ENCODE results near the gene ARPC1B. TPM values are rescaled to one million over a fixed set of nuclear protein-coding genes. Genes with fewer than 3 reads are reported as not detected.
"Not testable (repeated sequence)": the region's sequence is repeated elsewhere in the genome, so short reads cannot be mapped to it uniquely, and the experiment has no call there.

ARPC1B gene
- total RNA-seq, 4 donors from 2014 or later, result 51.4 to 83.1 (median 54.3) TPM

DNA sequence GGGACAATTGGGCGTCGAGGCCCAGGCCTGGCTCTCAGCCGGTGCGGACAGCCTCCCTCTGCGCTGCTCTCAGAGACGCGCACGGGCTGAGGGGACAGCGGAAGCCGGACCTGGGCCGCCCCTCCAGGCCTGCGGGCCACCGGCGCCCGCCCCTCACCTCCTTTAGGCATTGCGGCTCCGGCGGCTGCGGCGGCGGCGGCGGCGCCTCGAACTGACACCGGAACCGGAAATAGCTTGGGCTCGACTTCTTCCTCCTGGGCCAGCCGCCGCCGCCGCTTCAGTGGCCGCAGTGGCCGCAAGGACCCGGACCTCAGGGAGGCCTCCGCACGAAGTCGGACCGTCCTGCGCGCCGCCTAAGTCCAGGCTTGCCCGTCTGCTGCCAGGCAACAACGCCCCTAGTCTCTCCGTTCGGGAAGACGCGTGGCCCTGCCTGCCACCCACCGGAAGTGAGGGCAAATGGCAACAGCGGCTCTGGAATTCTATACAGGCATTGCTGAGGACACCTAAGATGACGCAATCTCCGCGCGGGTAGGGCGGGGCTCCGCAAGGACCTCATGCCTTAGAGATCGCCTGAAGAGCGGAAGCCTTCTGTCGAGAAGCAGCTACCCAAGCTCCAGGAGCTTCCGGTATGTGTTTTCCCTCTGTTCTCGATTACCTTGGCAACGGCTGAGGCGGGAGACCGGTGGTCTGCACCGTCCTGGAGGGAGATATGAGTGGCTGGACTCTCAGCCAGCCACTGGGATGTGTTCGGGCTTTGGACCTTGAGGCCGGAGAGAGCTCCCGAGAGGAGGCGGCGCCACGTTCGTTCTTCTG, 34.1 kb downstream of the ARPC1B start, which contains the start of the genes BUD31 and PDAP1:
Gene BUD31 (plus strand): TSS at position 591 of the 813 bp plus-strand sequence. CDS start 2,124 bp downstream, outside the sequence.
Gene PDAP1 (minus strand): TSS at position 219 of the 813 bp plus-strand sequence. CDS start 49 bp downstream, at position 170.
- H3K4me3 ChIP-seq (ENCODE audit: low read depth, poor library complexity, severe bottlenecking), result peak within 1 kb of the TSS; percentile 98
- DNase-seq (ENCODE audit: low spot score in 2 of 2), result peak; percentile 94 to 99
- 0% methylated on average over 41 to 49 of the region's 72 CpGs for WGBS, 2 donors
- intact Hi-C loops (cut with DNase I; ENCODE audit: low total_unique reads), result no loop called here
- TF ChIP-seq CTCF (IDR thresholded peaks at IDR 0.05) (no peak), POLR2A (IDR thresholded peaks at IDR 0.05) (peak in 1 of 2 donors; percentile 47)

DNA sequence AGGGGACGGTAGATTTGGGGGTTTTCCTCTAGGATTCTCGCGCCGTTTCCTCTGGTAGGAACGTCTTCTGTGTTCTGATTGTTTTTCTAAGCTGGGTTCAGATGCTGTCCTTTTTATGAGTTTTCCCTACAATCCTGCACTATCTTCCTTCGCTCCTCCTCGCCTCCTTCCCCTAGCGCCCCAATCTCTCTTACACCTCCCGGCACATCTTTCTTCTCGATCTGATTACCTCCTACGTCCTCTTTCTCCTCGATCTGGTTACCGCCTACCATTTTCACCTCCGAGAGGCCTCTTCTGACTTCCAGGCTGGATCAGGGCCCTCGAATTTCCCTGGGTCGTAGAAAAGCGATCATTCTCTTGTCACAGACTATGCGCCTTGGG, 34.7 kb downstream of the ARPC1B start:
- intact Hi-C loops (cut with DNase I; ENCODE audit: low total_unique reads), result no loop called here
- DNase-seq (ENCODE audit: low spot score in 2 of 2), result no peak
- H3K4me3 ChIP-seq (ENCODE audit: low read depth, poor library complexity, severe bottlenecking), result peak overlapping the region; percentile 98
- WGBS, 2 donors, result 0 to 1% methylated on average over 18 of the region's 18 CpGs
- no peak for TF ChIP-seq POLR2A (IDR thresholded peaks at IDR 0.05)
- TF ChIP-seq CTCF (IDR thresholded peaks at IDR 0.05), result no peak

DNA sequence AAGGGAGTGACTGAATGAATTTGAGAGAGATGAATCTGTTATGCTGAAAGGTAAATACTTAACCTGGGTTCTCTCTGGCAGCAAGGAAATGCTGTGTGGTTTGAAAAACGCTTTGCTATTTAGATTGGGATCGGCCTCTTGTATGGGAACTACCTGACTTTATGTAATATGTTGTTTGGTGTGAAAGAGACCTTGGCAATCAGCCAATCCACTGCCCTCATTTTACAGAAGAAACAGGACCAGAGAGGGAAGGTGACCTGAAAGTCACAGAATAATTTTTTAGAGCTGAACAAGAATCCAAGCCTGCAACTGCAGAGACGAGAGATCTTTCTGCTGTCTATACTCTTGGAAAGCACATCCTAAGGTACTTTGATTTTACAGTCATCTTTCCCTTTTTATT, 35.3 kb downstream of the ARPC1B start:
- intact Hi-C loops (cut with DNase I; ENCODE audit: low total_unique reads), result no loop called here
- no peak for DNase-seq (ENCODE audit: low spot score in 2 of 2)

GRCh38 chr7:99410635-99411034, 36.1 kb downstream of the ARPC1B start:
- intact Hi-C loops (cut with DNase I; ENCODE audit: low total_unique reads), result no loop called here
- TF ChIP-seq CTCF (IDR thresholded peaks at IDR 0.05), result no peak
- no peak overlapping the region for H3K4me3 ChIP-seq (ENCODE audit: low read depth, poor library complexity, severe bottlenecking)
- no peak for DNase-seq (ENCODE audit: low spot score in 2 of 2)
- WGBS, 2 donors, result 88 to 94% methylated on average over 2 of the region's 2 CpGs

More for the DNA sequence above, 35.3 kb downstream of the ARPC1B start:
- no peak overlapping the region for H3K4me3 ChIP-seq (ENCODE audit: low read depth, poor library complexity, severe bottlenecking)
- TF ChIP-seq CTCF (IDR thresholded peaks at IDR 0.05), result no peak
- no peak for TF ChIP-seq POLR2A (IDR thresholded peaks at IDR 0.05)
- WGBS, 2 donors, result 35% methylated on average over 3 of the region's 3 CpGs

- 58 to 60% methylated on average over 17 of the region's 17 CpGs for WGBS, 2 donors
- H3K4me3 ChIP-seq (ENCODE audit: low read depth, poor library complexity, severe bottlenecking); intact Hi-C loops (cut with DNase I; ENCODE audit: low total_unique reads): not testable (repeated sequence)
- DNase-seq (ENCODE audit: low spot score in 2 of 2), result peak in 1 of 2 donors; percentile 40
Observed at GRCh38 chr7:99415513-99416127, 41.1 kb downstream of the ARPC1B start.

GRCh38 chr7:99418260-99418659, 43.7 kb downstream of the ARPC1B start:
- 92 to 93% methylated on average over 9 of the region's 9 CpGs for WGBS, 2 donors
- DNase-seq (ENCODE audit: low spot score in 2 of 2), result no peak
- no peak for TF ChIP-seq POLR2A (IDR thresholded peaks at IDR 0.05)
- no peak for TF ChIP-seq CTCF (IDR thresholded peaks at IDR 0.05)
- intact Hi-C loops (cut with DNase I; ENCODE audit: low total_unique reads), result no loop called here
- H3K4me3 ChIP-seq (ENCODE audit: low read depth, poor library complexity, severe bottlenecking), result no peak overlapping the region
